Activated T-cell treated with anti-CD3 and anti-CD28 coated beads, Interleukin-2, amount 50 U/mL, for 4 hours (primary cell): ENCODE data around the gene MYO15A. TPM values are rescaled to one million over a fixed set of nuclear protein-coding genes. Genes with fewer than 3 reads are reported as not detected.

Experiments used
- ATAC-seq, 2 donors: fragments of 200-7000 bp; cut with Tn5 transposase; one replicate each; pipeline ENCODE4 v1.10.0; 2021
- DNase-seq: peaks from one replicate; pipeline ENCODE4 v3.0.0-alpha.2; 2020
- H3K27me3 Mint-ChIP-seq: one replicate; pipeline ENCODE4 v1.8.0; 2021; ENCODE audit warnings: low read depth, mixed read lengths
- H3K36me3 Mint-ChIP-seq: one replicate; pipeline ENCODE4 v1.8.0; 2022; ENCODE audit warnings: mixed read lengths; ENCODE audit not compliant: insufficient read depth
- H3K4me1 Mint-ChIP-seq: one replicate; pipeline ENCODE4 v1.8.0; 2021; ENCODE audit warnings: low read depth, mixed read lengths
- H3K4me3 Mint-ChIP-seq: one replicate; pipeline ENCODE4 v1.8.0; 2021; ENCODE audit warnings: mild to moderate bottlenecking, moderate library complexity, mixed read lengths
- H3K9me3 Mint-ChIP-seq: one replicate; pipeline ENCODE4 v1.8.0; 2021; ENCODE audit warnings: mixed read lengths
- total RNA-seq, 3 donors: library from RNA; stranded (reverse); gene quantifications; one replicate each; pipeline ENCODE4 v1.2.1, GENCODE V29; 2021

Gene MYO15A
- total RNA-seq, 3 donors from 2014 or later, result 0.11 to 0.24 (median 0.23) TPM

DNA sequence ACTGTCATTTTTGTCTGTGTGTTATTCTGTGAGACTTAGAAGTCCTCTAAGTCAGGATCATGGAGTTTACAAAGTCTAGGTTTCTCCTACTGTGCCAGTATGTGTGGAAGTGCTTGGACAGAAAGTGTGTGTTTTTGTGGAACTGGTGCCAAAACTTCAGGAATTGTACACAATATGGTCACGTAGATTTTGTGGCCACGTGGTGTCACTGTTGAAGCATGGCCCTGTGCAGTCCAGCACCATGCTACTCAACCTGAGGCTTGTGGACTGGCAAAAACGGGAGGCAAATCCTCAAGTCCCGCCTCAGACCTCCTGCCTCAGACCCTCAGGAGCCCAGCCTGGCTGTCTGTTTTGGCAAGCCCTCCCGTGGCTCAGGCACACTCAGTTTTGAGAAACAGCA lies 58.3 kb downstream of the MYO15A start:
- H3K4me3 Mint-ChIP-seq, result no peak overlapping the region
- DNase-seq (no peak), ATAC-seq (no peak)
- no peaks in the 10 kb centered on the region for H3K9me3 Mint-ChIP-seq
- no peaks in the 10 kb centered on the region for H3K4me1 Mint-ChIP-seq
- no peaks in the 10 kb centered on the region for H3K27me3 Mint-ChIP-seq
- no peaks in the 10 kb centered on the region for H3K36me3 Mint-ChIP-seq

DNA sequence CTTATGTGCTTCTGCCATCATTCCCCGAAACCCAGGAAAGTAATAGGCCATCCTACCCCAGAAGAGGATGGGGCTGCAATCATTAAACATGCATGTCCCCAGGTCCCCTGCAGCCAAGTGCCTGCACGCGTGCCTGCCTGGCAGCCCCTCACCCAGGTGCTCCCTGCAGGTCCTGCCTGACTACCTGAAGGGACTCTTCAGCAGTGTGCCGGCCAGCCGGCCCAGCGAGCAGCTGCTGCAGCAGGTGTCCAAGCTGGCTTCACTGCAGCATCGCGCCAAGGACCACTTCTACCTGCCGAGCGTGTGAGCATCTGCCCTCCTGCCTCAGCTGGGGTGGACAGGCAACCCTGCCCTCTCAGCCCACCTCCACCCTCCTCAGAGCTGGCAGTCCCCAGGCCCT lies 58.9 kb downstream of the MYO15A start:
- Mint-ChIP-seq H3K9me3 (no peaks in the 10 kb centered on the region), H3K4me3 (no peak overlapping the region), H3K27me3 (no peaks in the 10 kb centered on the region), H3K36me3 (no peaks in the 10 kb centered on the region), H3K4me1 (no peaks in the 10 kb centered on the region)
- DNase-seq, result no peak
- no peak for ATAC-seq

DNA sequence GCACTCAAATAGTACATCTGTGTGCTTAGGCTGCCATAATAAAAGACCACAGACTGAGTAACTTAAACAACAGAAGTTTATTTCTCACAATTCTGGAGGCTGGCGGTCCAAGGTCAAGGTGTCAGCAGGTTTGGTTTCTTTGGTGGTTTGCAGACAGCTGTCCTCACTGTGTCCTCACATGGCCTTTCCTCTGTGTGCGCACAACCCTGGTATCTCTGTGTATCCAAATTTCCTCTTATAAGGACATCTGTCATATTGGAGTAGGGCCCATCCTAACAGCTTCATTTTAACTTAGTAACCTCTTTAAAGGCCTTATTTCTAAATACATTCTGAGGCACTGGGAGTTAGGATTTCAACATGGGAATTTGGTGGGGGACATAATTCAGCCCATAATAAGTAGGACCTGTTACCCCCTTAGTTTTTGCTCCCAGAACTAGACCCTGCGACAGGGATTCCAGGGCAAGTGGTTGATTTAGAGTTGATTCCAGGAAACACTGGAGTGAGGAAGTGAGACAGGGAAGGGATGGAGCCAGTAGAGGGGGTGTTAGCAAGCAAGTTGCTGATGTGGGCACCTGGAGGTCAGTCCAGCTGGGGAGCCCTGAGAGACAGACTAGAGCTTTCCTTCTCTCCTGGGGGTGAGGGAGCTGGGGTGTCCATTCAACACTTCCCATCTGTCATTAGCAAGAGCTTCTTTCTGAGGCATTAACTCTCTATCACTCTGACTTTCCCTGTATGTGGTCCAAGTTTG lies 64.1 kb downstream of the MYO15A start:
- Mint-ChIP-seq H3K36me3 (no peaks in the 10 kb centered on the region), H3K4me3 (no peak overlapping the region), H3K27me3 (no peaks in the 10 kb centered on the region), H3K9me3 (no peaks in the 10 kb centered on the region), H3K4me1 (no peaks in the 10 kb centered on the region)
- DNase-seq, result no peak
- no peak for ATAC-seq

DNA sequence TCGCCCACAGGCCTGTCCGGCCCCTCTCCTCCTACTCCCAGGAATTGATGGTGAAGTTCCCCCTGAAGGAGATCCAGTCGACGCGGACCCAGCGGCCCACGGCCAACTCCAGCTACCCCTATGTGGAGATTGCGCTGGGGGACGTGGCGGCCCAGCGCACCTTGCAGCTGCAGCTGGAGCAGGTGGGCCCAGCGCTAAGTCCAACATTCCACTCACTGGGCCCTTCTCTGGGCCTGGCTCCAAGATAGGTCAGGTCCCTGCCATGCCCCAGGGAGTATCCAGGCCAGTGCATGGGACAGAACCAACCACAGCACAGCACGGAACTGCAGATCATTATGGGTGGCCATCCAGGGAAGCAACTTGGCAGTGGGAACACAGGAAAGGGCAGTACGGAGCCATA lies 65.2 kb downstream of the MYO15A start:
- Mint-ChIP-seq H3K27me3 (no peaks in the 10 kb centered on the region), H3K4me1 (no peaks in the 10 kb centered on the region), H3K36me3 (no peaks in the 10 kb centered on the region), H3K4me3 (no peak overlapping the region), H3K9me3 (no peaks in the 10 kb centered on the region)
- no peak for ATAC-seq
- DNase-seq, result no peak

DNA sequence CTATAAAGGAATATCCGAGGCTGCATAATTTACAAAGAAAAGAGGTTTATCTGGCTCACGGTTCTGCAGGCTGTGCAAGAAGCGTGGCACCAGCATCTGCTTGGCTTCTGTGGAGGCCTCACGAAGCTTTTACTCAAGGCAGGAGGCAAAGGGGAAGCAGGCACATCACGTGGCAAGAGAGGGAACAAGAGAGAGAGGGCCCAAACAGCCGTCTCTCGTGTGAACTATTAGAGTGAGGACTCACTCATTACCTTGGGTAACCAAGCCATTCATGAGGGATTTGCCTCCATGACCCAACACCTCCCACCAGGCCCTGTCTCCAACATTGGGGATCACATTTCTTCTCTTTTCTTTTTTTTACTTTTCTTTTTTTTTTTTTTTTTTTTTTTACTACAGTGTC lies 67.6 kb downstream of the MYO15A start:
- H3K36me3 Mint-ChIP-seq, result no peaks in the 10 kb centered on the region
- no peak overlapping the region for H3K4me3 Mint-ChIP-seq
- no peak for DNase-seq
- no peaks in the 10 kb centered on the region for H3K9me3 Mint-ChIP-seq
- no peak for ATAC-seq
- peaks cover 12% of the 10 kb centered on the region for H3K4me1 Mint-ChIP-seq
- no peaks in the 10 kb centered on the region for H3K27me3 Mint-ChIP-seq

DNA sequence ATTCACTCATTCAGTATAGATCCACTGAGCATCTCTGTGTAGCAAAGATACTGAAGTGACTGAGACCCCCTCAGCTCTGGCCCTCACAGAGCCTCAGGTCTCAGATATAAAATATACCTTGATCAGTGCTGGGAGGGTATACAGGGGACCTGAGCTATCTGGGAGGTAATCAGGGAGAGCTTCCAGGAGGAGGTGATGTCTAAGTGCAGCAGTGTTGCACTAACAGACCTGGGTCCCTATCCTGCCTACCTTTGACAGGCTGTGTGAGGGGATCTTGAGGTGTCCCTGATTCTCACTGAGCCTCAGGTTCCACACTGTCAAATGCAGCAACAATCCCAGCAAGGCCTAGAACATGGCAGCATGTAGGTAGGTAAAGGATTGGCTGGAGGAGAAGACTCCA lies 68.6 kb downstream of the MYO15A start:
- no peaks in the 10 kb centered on the region for H3K27me3 Mint-ChIP-seq
- no peaks in the 10 kb centered on the region for H3K9me3 Mint-ChIP-seq
- no peak for DNase-seq
- H3K4me3 Mint-ChIP-seq, result no peak overlapping the region
- ATAC-seq, result no peak
- H3K36me3 Mint-ChIP-seq, result no peaks in the 10 kb centered on the region
- H3K4me1 Mint-ChIP-seq, result peaks cover 21% of the 10 kb centered on the region

DNA sequence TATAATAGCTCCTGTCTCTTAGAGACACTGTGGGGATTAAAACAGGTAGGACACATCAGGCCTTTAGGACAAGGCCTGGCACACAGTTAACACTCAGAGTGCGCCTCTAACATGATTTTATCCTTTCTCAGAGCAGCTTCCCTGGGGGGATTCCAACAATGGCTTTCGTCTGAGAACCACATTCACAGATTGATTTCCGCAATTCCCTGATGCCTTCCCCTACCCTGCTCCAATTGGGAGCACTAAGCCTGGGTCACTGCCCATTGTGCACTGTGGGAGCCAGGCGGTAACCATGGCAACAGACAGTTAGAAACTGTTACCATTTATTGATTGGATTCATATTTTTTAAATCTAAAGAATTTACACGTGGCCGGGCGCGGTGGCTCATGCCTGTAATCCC lies 69.2 kb downstream of the MYO15A start:
- Mint-ChIP-seq H3K4me1 (peaks cover 27% of the 10 kb centered on the region), H3K36me3 (no peaks in the 10 kb centered on the region), H3K4me3 (no peak overlapping the region), H3K9me3 (no peaks in the 10 kb centered on the region), H3K27me3 (no peaks in the 10 kb centered on the region)
- ATAC-seq, result no peak
- DNase-seq, result no peak

DNA sequence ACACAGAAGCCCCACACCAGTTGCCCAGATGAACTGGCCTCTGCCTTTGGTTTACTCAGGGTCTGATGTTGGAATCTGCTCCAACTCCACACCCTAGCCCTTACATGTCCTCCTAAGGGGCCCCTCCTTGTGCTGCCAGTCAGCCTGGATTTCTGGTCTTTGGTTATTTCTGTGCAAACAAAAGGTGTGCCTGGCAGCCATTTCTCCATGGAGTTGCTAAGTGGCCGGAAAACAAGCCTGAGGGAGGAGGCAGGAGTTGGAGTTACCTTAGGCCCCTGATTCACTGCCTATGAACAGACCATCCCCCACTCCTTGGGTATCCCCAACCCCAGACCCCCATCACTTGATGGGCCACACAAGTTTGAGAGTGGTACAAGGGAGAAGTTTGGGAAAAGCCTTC lies 70.6 kb downstream of the MYO15A start:
- DNase-seq (no peak), ATAC-seq (no peak)
- peaks cover 28% of the 10 kb centered on the region for H3K4me1 Mint-ChIP-seq
- no peaks in the 10 kb centered on the region for H3K9me3 Mint-ChIP-seq
- no peaks in the 10 kb centered on the region for H3K36me3 Mint-ChIP-seq
- H3K27me3 Mint-ChIP-seq, result no peaks in the 10 kb centered on the region
- H3K4me3 Mint-ChIP-seq, result no peak overlapping the region

DNA sequence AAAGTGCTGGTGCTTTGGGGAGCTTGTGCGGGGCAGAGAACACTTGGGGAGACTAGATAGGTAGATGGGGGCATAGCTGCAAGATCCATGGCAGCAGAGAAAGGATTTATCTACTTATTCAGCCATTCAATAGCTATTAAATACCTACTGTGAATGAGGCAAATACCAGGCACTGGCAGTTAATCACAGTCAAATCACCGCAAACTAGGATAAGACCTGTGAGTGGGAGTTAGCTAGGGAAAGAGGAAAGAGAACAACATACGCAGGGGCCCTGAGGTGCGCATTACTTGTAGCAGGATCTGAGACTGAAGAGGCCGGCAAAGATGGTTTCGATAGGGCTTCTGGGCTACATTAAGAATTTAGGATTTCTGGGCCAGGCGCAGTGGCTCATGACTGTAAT lies 71.2 kb downstream of the MYO15A start:
- no peaks in the 10 kb centered on the region for H3K36me3 Mint-ChIP-seq
- H3K27me3 Mint-ChIP-seq, result no peaks in the 10 kb centered on the region
- DNase-seq (no peak), ATAC-seq (no peak)
- H3K4me1 Mint-ChIP-seq, result peaks cover 29% of the 10 kb centered on the region
- no peak overlapping the region for H3K4me3 Mint-ChIP-seq
- no peaks in the 10 kb centered on the region for H3K9me3 Mint-ChIP-seq

DNA sequence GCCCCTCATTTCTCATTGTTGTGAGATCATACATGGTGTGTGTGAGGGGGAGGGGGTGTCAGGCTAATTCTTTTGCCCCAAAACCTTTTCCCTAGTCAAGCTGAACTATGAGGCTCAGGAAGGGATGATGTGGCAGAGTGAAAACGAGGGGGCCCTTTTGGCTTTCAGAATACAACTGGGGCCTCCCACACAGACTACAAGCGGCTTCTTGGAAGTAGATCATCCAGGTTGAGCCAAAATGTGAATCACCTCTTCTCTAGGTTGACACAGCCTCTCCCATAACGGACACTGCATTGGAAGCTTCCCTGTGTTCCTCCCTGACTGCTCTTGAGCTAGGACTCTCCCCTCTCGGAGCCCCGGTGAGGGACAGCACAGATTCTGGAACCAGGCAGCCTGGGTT lies 72.8 kb downstream of the MYO15A start:
- peak; percentile 2 to 3 for ATAC-seq
- H3K9me3 Mint-ChIP-seq, result no peaks in the 10 kb centered on the region
- no peak for DNase-seq
- peaks cover 8% of the 10 kb centered on the region for H3K36me3 Mint-ChIP-seq
- H3K4me1 Mint-ChIP-seq, result peaks cover 41% of the 10 kb centered on the region
- H3K27me3 Mint-ChIP-seq, result no peaks in the 10 kb centered on the region
- peak overlapping the region; percentile 97 for H3K4me3 Mint-ChIP-seq

DNA sequence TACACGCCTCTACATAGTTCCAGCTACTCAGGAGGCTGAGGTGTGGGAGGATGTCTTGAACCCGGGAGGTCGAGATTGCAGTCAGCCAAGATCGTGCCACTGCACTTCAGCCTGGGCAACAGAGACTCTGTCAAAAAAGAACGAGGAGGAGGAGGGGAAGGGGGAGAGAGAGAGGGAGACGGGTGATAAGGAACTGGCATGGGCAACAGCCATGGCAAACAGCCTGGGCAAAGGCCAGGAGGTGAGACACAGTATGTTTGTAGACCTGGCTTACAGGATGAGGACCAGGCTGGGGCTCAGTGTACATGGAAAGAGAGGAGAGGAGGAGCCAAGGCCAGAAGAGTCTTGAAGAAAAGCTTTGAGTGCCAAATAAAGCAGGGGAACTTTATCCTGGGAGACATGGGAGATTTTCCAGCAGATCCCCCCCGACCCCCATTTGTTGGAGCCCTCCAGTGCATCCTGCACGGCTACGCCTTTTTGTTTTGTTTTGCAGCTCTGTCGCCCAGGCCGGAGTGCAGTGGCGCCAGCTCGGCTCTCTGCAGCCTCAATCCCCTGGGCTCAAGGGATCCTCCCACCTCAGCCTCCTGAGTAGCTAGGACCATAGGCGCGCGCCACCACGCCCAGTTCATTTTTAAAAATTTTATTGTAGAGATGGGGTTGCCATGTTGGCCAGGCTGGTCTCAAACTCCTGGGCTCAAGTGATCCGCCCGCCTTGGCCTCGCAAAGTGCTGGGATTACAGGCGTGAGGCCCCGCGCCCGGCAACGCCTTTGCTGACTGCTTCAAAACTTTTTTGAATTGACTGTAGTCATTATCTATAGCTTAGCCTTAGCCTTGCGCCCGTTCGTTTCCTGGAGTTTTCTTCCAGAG lies 73.8 kb downstream of the MYO15A start:
- ATAC-seq (no peak), DNase-seq (no peak)
- H3K4me1 Mint-ChIP-seq, result peaks cover 51% of the 10 kb centered on the region
- peaks cover 12% of the 10 kb centered on the region for H3K36me3 Mint-ChIP-seq
- no peaks in the 10 kb centered on the region for H3K27me3 Mint-ChIP-seq
- H3K4me3 Mint-ChIP-seq, result peak overlapping the region; percentile 97
- no peaks in the 10 kb centered on the region for H3K9me3 Mint-ChIP-seq

DNA sequence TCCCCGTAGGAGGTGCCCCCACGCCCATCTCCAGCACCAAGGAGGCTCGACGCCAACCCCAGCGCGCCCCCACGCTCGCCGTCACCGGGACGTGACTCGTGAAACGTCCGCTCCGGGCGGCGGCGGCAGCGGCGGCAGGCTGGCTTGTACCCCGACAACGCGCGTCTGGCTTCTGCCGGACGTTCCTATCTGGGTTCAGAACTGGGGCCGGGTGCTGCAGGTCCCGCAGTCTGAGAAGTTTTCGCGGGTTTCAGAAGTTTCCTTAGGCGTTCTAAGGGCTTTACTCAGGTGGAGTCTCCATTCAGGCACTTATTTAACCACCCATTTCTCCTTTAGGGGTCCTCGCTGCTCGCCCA lies 74.4 kb downstream of the MYO15A start:
- DNase-seq (peak; percentile 75), ATAC-seq (peak; percentile 39 to 42)
- no peaks in the 10 kb centered on the region for H3K27me3 Mint-ChIP-seq
- H3K4me3 Mint-ChIP-seq, result peak overlapping the region; percentile 97
- H3K36me3 Mint-ChIP-seq, result peaks cover 16% of the 10 kb centered on the region
- H3K9me3 Mint-ChIP-seq, result no peaks in the 10 kb centered on the region
- H3K4me1 Mint-ChIP-seq, result peaks cover 57% of the 10 kb centered on the region

DNA sequence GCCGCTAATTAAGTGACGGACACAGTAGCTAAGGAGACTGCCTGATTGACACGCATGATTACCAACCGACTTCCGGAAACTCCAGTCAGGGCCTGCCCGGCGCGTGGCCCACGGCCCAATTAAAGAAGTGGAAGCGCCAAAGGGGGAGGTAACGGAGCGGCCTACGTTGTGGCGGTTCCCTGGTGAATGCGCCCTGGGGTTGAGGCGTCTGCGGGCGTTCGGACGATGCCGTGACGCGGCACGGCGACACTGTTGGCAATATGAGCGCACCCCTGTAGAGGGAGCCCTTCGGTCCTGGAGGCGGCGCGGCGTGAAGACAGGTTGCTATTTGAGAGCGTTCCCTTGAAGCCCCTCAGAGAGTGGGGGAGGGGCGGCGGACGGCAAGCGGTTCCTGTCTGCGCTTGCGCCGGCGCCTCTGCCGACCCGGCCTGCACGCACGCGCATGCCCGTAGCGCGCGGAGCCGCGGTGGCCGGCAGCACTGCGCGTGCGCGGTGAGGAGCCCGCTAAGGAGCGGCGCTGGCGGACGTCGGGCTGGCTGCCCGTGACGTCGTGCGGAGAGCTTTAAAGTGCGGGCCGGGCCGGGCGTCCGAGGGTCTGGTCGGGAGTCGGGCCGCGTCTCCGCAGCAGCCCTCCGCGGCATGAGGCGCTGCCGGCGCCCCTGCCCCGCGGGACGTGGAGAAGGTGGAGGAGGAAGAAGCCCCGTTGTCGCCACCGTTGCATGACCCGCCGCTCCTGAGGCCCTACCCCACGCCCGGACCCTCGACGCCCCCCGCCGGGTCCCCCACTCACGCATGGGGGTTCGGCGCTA lies 75.0 kb downstream of the MYO15A start, which contains the start of gene ALKBH5:
TSS of gene ALKBH5 (plus strand) at position 495 of the 809 bp plus-strand sequence. CDS start 416 bp downstream, outside the sequence.
- peaks cover 63% of the 10 kb centered on the region for H3K4me1 Mint-ChIP-seq
- DNase-seq (peak; percentile 96), ATAC-seq (peak; percentile 85 to 87)
- no peaks in the 10 kb centered on the region for H3K27me3 Mint-ChIP-seq
- H3K4me3 Mint-ChIP-seq, result peak within 1 kb of the TSS; percentile 97
- no peaks in the 10 kb centered on the region for H3K9me3 Mint-ChIP-seq
- H3K36me3 Mint-ChIP-seq, result peaks cover 21% of the 10 kb centered on the region
